GM12873 (cell line): ENCODE results near the gene PHLPP1.

Experiments used
- CTCF ChIP-seq: IDR thresholded peaks from 2 replicates; pipeline ENCODE4 v1.5.1; 2012; ENCODE audit warnings: low read depth, mild to moderate bottlenecking, moderate library complexity, low read length, control low read depth; ENCODE audit not compliant: insufficient read depth; ENCODE audit errors: missing control alignments

The PHLPP1 gene

GRCh38 chr18:63002803-63003445 lies 287.6 kb downstream of the PHLPP1 start:
- no peak for TF ChIP-seq CTCF

GRCh38 chr18:63003899-63004298 lies 288.6 kb downstream of the PHLPP1 start:
- no peak for TF ChIP-seq CTCF

GRCh38 chr18:63004466-63005089 lies 289.2 kb downstream of the PHLPP1 start:
- no peak for TF ChIP-seq CTCF

- TF ChIP-seq CTCF, result no peak
Measured at GRCh38 chr18:63005306-63005705, 290.0 kb downstream of the PHLPP1 start.

GRCh38 chr18:63007231-63007630 lies 291.9 kb downstream of the PHLPP1 start:
- TF ChIP-seq CTCF, result no peak

- peak; percentile 80 for TF ChIP-seq CTCF
Measured at GRCh38 chr18:63016270-63016669, 300.9 kb downstream of the PHLPP1 start.

GRCh38 chr18:63017076-63017475 lies 301.7 kb downstream of the PHLPP1 start:
- no peak for TF ChIP-seq CTCF
